Adipocyte (in vitro differentiated cells): ENCODE results near the gene ADAR.
A peak's percentile ranks its signal among the peaks of the same experiment; 100 is the strongest.

Experiments
- DNase-seq: peaks from one replicate; pipeline ENCODE4 v3.0.0-alpha.2; 2015; ENCODE audit warnings: low read depth
- H3K27me3 ChIP-seq: replicated peaks from 2 replicates; pipeline ENCODE4 v1.7.0; 2013; ENCODE audit warnings: mild to moderate bottlenecking, low read length, moderate library complexity; ENCODE audit not compliant: control insufficient read depth, insufficient read depth
- H3K36me3 ChIP-seq: 2 replicates; pipeline ENCODE4 v1.7.0; 2013; ENCODE audit warnings: low read length, mild to moderate bottlenecking, moderate library complexity; ENCODE audit not compliant: control insufficient read depth, insufficient read depth, severe bottlenecking
- H3K4me1 ChIP-seq: 2 replicates; pipeline ENCODE4 v1.7.0; 2013; ENCODE audit warnings: mild to moderate bottlenecking, low read length, moderate library complexity; ENCODE audit not compliant: control insufficient read depth, insufficient read depth
- H3K4me3 ChIP-seq: 2 replicates; pipeline ENCODE4 v1.7.0; 2013; ENCODE audit warnings: mild to moderate bottlenecking, low read length, moderate library complexity
- H3K9ac ChIP-seq: 2 replicates; pipeline ENCODE4 v1.7.0; 2013; ENCODE audit warnings: mild to moderate bottlenecking, low read length, moderate library complexity
- H3K9me3 ChIP-seq: 2 replicates; pipeline ENCODE4 v1.7.0; 2013; ENCODE audit warnings: mild to moderate bottlenecking, low read length, moderate library complexity; ENCODE audit not compliant: control insufficient read depth

The ADAR gene

GRCh38 chr1:154595621-154596020 lies 12.4 kb downstream of the ADAR start:
- Histone ChIP-seq H3K4me1 (peaks cover 17% of the 10 kb centered on the region), H3K9ac (no peak overlapping the region), H3K9me3 (no peaks in the 10 kb centered on the region), H3K36me3 (peaks cover 80% of the 10 kb centered on the region), H3K4me3 (no peak overlapping the region), H3K27me3 (no peaks in the 10 kb centered on the region)
- peak; percentile 12 for DNase-seq

DNA sequence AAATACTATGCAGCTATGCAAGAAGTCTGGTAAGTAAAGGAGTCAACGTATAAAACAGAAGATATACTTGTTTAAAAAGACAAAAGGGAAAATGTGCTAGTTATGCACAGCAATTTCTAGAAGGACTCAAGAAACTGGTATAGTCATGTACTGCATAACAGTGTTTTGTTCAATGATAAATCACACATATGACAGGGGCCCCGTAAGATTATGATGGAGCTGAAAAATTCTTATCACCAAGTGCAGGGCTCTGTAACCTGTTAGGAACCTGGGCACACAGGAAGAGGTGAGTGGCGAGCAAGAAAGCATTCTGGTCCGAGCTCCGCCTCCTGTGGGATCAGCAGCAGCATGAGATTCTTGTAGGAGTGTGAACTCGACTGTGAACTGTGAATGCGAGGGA lies 13.2 kb downstream of the ADAR start:
- no peak for DNase-seq
- peaks cover 16% of the 10 kb centered on the region for H3K4me1 ChIP-seq
- H3K36me3 ChIP-seq = peaks cover 88% of the 10 kb centered on the region
- H3K4me3 ChIP-seq = no peak overlapping the region
- H3K27me3 ChIP-seq = no peaks in the 10 kb centered on the region
- no peaks in the 10 kb centered on the region for H3K9me3 ChIP-seq
- no peak overlapping the region for H3K9ac ChIP-seq

GRCh38 chr1:154593390-154593789 lies 14.6 kb downstream of the ADAR start:
- Histone ChIP-seq H3K4me1 (peaks cover 1% of the 10 kb centered on the region), H3K9ac (no peak overlapping the region), H3K9me3 (no peaks in the 10 kb centered on the region), H3K27me3 (no peaks in the 10 kb centered on the region), H3K4me3 (no peak overlapping the region), H3K36me3 (peaks cover 98% of the 10 kb centered on the region)
- DNase-seq = no peak

- no peaks in the 10 kb centered on the region for H3K4me1 ChIP-seq
- no peak overlapping the region for H3K9ac ChIP-seq
- peaks cover 99% of the 10 kb centered on the region for H3K36me3 ChIP-seq
- H3K27me3 ChIP-seq = no peaks in the 10 kb centered on the region
- H3K9me3 ChIP-seq = no peaks in the 10 kb centered on the region
- DNase-seq = no peak
- H3K4me3 ChIP-seq = no peak overlapping the region
These were observed 16.8 kb downstream of the ADAR start for GRCh38 chr1:154591206-154591605.

GRCh38 chr1:154590756-154591155 lies 17.2 kb downstream of the ADAR start:
- H3K36me3 ChIP-seq = peaks cover 99% of the 10 kb centered on the region
- H3K27me3 ChIP-seq = no peaks in the 10 kb centered on the region
- no peak overlapping the region for H3K9ac ChIP-seq
- no peak for DNase-seq
- H3K9me3 ChIP-seq = no peaks in the 10 kb centered on the region
- no peak overlapping the region for H3K4me3 ChIP-seq
- no peaks in the 10 kb centered on the region for H3K4me1 ChIP-seq

GRCh38 chr1:154589780-154590179 lies 18.2 kb downstream of the ADAR start:
- peaks cover 99% of the 10 kb centered on the region for H3K36me3 ChIP-seq
- H3K4me1 ChIP-seq = no peaks in the 10 kb centered on the region

GRCh38 chr1:154586641-154587040 lies 21.3 kb downstream of the ADAR start:
- Histone ChIP-seq H3K36me3 (peaks cover 100% of the 10 kb centered on the region), H3K9me3 (no peaks in the 10 kb centered on the region), H3K9ac (no peak overlapping the region), H3K4me1 (no peaks in the 10 kb centered on the region), H3K4me3 (no peak overlapping the region), H3K27me3 (no peaks in the 10 kb centered on the region)
- DNase-seq = no peak

More at GRCh38 chr1:154589780-154590179, 18.2 kb downstream of the ADAR start:
- Histone ChIP-seq H3K4me3 (no peak overlapping the region), H3K27me3 (no peaks in the 10 kb centered on the region), H3K9me3 (no peaks in the 10 kb centered on the region), H3K9ac (no peak overlapping the region)
- no peak for DNase-seq

DNA sequence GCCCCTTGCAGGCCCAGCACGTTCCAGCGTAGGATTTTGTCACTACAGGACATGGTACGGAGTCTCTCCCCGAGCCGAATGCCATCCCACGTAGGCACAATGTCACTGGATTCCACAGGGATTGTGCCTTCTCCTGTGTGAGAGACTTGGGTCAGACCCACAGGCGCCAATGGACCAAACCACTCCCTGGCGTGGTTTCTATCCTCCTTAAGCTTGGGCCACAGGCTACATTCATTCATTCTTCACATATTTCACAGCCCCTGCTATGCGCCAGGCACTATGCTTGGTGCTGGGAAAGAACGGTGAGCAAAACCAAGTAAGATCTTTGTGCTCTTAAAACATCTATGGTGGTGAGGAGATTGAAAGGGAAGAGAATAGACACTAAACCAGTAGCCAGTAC lies 21.8 kb downstream of the ADAR start:
- H3K27me3 ChIP-seq = no peaks in the 10 kb centered on the region
- H3K4me1 ChIP-seq = no peaks in the 10 kb centered on the region
- no peak overlapping the region for H3K4me3 ChIP-seq
- DNase-seq = no peak
- peaks cover 98% of the 10 kb centered on the region for H3K36me3 ChIP-seq
- H3K9ac ChIP-seq = no peak overlapping the region
- no peaks in the 10 kb centered on the region for H3K9me3 ChIP-seq

- Histone ChIP-seq H3K9me3 (no peaks in the 10 kb centered on the region), H3K4me3 (no peak overlapping the region), H3K27me3 (no peaks in the 10 kb centered on the region), H3K36me3 (peaks cover 98% of the 10 kb centered on the region), H3K9ac (no peak overlapping the region), H3K4me1 (no peaks in the 10 kb centered on the region)
- DNase-seq = no peak
These were observed 23.6 kb downstream of the ADAR start for GRCh38 chr1:154584267-154584994.

DNA sequence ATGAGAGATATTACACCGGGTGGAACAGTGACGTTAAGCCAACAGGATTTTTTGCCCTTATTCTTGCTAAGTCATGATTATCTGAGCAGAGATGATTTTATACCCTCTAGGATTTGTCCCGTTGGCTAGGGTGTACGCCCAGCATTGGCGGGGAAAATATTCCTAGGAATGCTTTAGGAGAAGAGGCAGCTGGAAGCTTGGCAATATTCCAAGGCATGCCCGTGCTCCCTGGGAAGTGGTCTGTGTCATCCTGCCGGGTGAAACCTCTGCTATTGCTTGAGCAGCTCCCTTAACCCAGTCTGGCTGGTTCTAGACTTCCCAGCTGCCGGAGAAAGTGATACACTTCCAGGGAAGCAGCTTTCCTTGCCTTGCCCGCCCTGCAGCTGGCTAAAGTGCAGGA lies 24.2 kb downstream of the ADAR start:
- Histone ChIP-seq H3K4me1 (no peaks in the 10 kb centered on the region), H3K9ac (no peak overlapping the region), H3K4me3 (no peak overlapping the region), H3K36me3 (peaks cover 97% of the 10 kb centered on the region), H3K27me3 (no peaks in the 10 kb centered on the region), H3K9me3 (no peaks in the 10 kb centered on the region)
- no peak for DNase-seq

DNA sequence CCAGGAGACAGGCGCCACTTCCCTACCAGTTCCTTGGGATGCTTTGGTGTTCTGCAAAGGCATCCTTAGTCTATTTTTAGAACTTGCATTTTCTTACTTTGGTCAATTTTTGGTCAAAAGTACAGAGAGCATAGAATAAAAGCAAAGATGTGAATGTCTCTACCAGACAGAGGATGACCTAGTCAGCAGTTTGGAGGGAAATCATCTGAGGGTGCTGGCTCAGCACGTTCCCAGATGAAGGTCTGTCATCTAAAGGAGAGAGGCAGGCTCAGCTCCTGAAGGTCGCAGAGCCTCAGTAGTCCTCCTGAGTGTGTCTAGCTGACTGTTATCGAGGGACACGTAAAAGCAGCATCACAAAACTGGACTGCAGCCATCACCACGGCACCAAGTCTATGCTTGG lies 25.1 kb downstream of the ADAR start:
- Histone ChIP-seq H3K9ac (no peak overlapping the region), H3K4me1 (peaks cover 7% of the 10 kb centered on the region), H3K36me3 (peaks cover 96% of the 10 kb centered on the region), H3K9me3 (no peaks in the 10 kb centered on the region), H3K4me3 (no peak overlapping the region), H3K27me3 (no peaks in the 10 kb centered on the region)
- no peak for DNase-seq

DNA sequence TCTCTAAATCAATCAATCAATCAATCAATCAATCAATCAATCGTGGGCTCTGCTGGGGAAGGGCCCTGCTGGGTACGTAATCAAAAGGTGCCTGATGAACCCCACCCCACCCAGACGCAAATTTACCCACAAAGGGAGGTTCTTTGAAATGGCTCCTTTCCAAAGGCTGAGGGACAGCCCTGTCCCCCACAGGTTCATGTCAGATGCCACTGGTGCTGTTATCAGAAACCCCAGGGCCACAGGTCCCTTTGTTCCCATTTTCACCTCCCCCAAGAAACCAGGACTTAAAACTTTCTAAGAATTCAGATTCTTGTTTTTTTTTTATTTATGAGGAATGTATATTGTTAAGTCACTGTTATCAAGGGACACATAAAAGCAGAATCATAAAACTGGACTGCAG lies 26.2 kb downstream of the ADAR start:
- no peaks in the 10 kb centered on the region for H3K27me3 ChIP-seq
- H3K4me1 ChIP-seq = peaks cover 8% of the 10 kb centered on the region
- H3K4me3 ChIP-seq = no peak overlapping the region
- no peaks in the 10 kb centered on the region for H3K9me3 ChIP-seq
- DNase-seq = no peak
- H3K9ac ChIP-seq = no peak overlapping the region
- peaks cover 85% of the 10 kb centered on the region for H3K36me3 ChIP-seq
